Endothelial cell of umbilical vein (primary cell): Measurements from ENCODE around the gene FBXL12. TPM values are rescaled to one million over a fixed set of nuclear protein-coding genes. Genes with fewer than 3 reads are reported as not detected.

Source experiments
- BruUV-seq: library from RNA; stranded (reverse); fragments of 400-500 nt; replicated peaks from 2 replicates; lab custom pipeline; 2021; lab: Mats Ljungman, UMichigan
- CTCF ChIA-PET: fragments of 300-600, 350-600 bp; sonication (Branson Sonifier 250); formaldehyde crosslinking; loops from one replicate; lab custom pipeline; 2021; ENCODE audit warnings: antibody characterized with exemption, inconsistent platforms; lab: Charles Lee
- POLR2A ChIA-PET: fragments of 300-600, 350-600 bp; sonication (Branson Sonifier 250); formaldehyde crosslinking; loops from one replicate; lab custom pipeline; 2021; ENCODE audit warnings: antibody characterized with exemption, inconsistent platforms; lab: Charles Lee
- DNase-seq: peaks from one replicate; pipeline ENCODE4 v3.0.0-alpha.2; 2011; ENCODE audit warnings: low read depth, low spot score
- FAIRE-seq: peaks from 2 replicates; lab custom pipeline; 2011; peaks lifted over from hg19 to GRCh38; lab: Jason Lieb, UNC
- H2AFZ ChIP-seq: 2 replicates; pipeline ENCODE4 v1.6.0; 2012; ENCODE audit warnings: low read depth, low read length, control low read depth, inconsistent platforms
- H3K27ac ChIP-seq: 2 replicates; pipeline ENCODE4 v1.5.1; 2011; ENCODE audit warnings: low read depth, mild to moderate bottlenecking, control low read depth, low read length, moderate library complexity; ENCODE audit not compliant: insufficient read depth
- H3K27me3 ChIP-seq, 2 experiments: 2 replicates each; pipeline versions ENCODE4 v1.6.0 to v1.6.1; 2011; ENCODE audit warnings: low read length in 2 of 2, mixed read lengths in 1 of 2; ENCODE audit not compliant: control insufficient read depth in 2 of 2, insufficient read depth in 2 of 2
- H3K36me3 ChIP-seq, 2 experiments: 2 replicates in 1 of 2; 3 replicates in 1 of 2; pipeline ENCODE4 v1.5.1; 2011; ENCODE audit warnings: low read length in 2 of 2, mild to moderate bottlenecking in 1 of 2, moderate library complexity in 1 of 2; ENCODE audit not compliant: control insufficient read depth in 2 of 2, insufficient read depth in 2 of 2; ENCODE audit errors: extremely low read depth in 1 of 2
- H3K4me1 ChIP-seq: 3 replicates; pipeline ENCODE4 v1.5.1; 2011; ENCODE audit warnings: mild to moderate bottlenecking, low read length; ENCODE audit not compliant: control insufficient read depth, insufficient read depth; ENCODE audit errors: extremely low read depth
- H3K4me2 ChIP-seq: 2 replicates; pipeline ENCODE4 v1.6.1; 2011; ENCODE audit warnings: low read length, control low read depth, mixed read lengths; ENCODE audit not compliant: insufficient read depth
- H3K4me3 ChIP-seq, 3 experiments: fragments of 200-600 bp in 1 of 3; sonication (generic), shearing (Covaris generic) in 1 of 3; replicated peaks in 1 of 3; 2 replicates each; pipeline ENCODE4 v1.5.1; 2011 to 2016; ENCODE audit warnings: control low read depth in 3 of 3, low read length in 3 of 3, mild to moderate bottlenecking in 2 of 3, inconsistent platforms in 1 of 3, low read depth in 1 of 3, moderate library complexity in 1 of 3; ENCODE audit not compliant: insufficient read depth in 1 of 3
- H3K79me2 ChIP-seq: 2 replicates; pipeline ENCODE4 v1.6.0; 2012; ENCODE audit warnings: low read length, inconsistent platforms; ENCODE audit not compliant: control insufficient read depth, insufficient read depth
- H3K9ac ChIP-seq: replicated peaks from 2 replicates; pipeline ENCODE3; 2011; ENCODE audit warnings: low read length, control low read depth; ENCODE audit not compliant: insufficient read depth; ENCODE audit errors: extremely low read depth
- H3K9me1 ChIP-seq: replicated peaks from 3 replicates; pipeline ENCODE4 v1.6.0; 2011; ENCODE audit warnings: mild to moderate bottlenecking, low read length; ENCODE audit not compliant: control insufficient read depth, insufficient read depth; ENCODE audit errors: extremely low read depth
- H3K9me3 ChIP-seq: replicated peaks from 2 replicates; pipeline ENCODE4 v1.5.1; 2012; ENCODE audit warnings: low read length, inconsistent platforms; ENCODE audit not compliant: control insufficient read depth, insufficient read depth
- H4K20me1 ChIP-seq: replicated peaks from 2 replicates; pipeline ENCODE3; 2011; ENCODE audit warnings: mild to moderate bottlenecking, low read length; ENCODE audit not compliant: control insufficient read depth, insufficient read depth; ENCODE audit errors: extremely low read depth
- EZH2 ChIP-seq: IDR thresholded peaks from 2 replicates; pipeline ENCODE4 v1.6.1; 2012; ENCODE audit warnings: borderline replicate concordance, low read depth, mild to moderate bottlenecking, moderate library complexity, low read length, inconsistent platforms; ENCODE audit not compliant: severe bottlenecking
- FOS ChIP-seq: IDR thresholded peaks from 2 replicates; pipeline ENCODE4 v1.6.1; 2011; ENCODE audit warnings: mild to moderate bottlenecking, low read length, moderate library complexity, borderline replicate concordance; ENCODE audit not compliant: insufficient read depth
- MAX ChIP-seq: IDR thresholded peaks from 2 replicates; pipeline ENCODE4 v1.6.1; 2011; ENCODE audit not compliant: insufficient read depth, insufficient read length
- POLR2A ChIP-seq: IDR thresholded peaks from 2 replicates; pipeline ENCODE4 v1.6.1; 2012; ENCODE audit warnings: low read depth, mild to moderate bottlenecking, control low read depth, low read length
- POLR2AphosphoS5 ChIP-seq: IDR thresholded peaks from 2 replicates; pipeline ENCODE4 v1.6.1; 2012; ENCODE audit warnings: low read depth, mild to moderate bottlenecking, control low read depth, low read length, moderate library complexity; ENCODE audit not compliant: insufficient read depth
- dilution Hi-C: fragments of 300-500 bp; cut with MboI; formaldehyde crosslinking; loops from one replicate; pipeline ENCODE4 v1.15.0; 2019; ENCODE audit warnings: low sequenced_read_pairs; ENCODE audit not compliant: extremely low pct_ligation_motif_present
- intact Hi-C: fragments of 100-400 bp; cut with micrococcal nuclease; formaldehyde crosslinking; loops from one replicate; pipeline ENCODE4 v1.10.0; 2022
- polyA plus RNA-seq, 4 experiments: library from polyadenylated mRNA; depleted of rRNA in 3 of 4; stranded (reverse) in 3 of 4; unstranded in 1 of 4; fragments of >200 nt; gene quantifications; 2 replicates each; pipeline versions ENCODE4 v1.2.1 to v1.2.3, GENCODE V29; 2011 to 2012; ENCODE audit warnings: missing spikeins in 1 of 4
- total RNA-seq: library from RNA; stranded (reverse); gene quantifications from 2 replicates; pipeline ENCODE4 v1.2.3, GENCODE V29; 2021
- TF ChIP-seq, protein P1 (sequence below), 2 donors: IDR thresholded peaks; 1 replicate in 1 of 2; 2 replicates in 1 of 2; pipeline ENCODE4 v1.5.1; 2011; ENCODE audit warnings: low read length in 2 of 2, mild to moderate bottlenecking in 2 of 2, moderate library complexity in 2 of 2, control low read depth in 1 of 2, inconsistent platforms in 1 of 2, low read depth in 1 of 2; ENCODE audit not compliant: insufficient read depth in 1 of 2; ENCODE audit errors: extremely low read depth in 1 of 2

FBXL12 gene
- total and polyA plus RNA-seq, 2 donors (not counting 3 experiments of a cell fraction or from before 2014, with no cell fraction given), result 26.9 to 33.3 TPM

GRCh38 chr19:9863759-9864158 lies 44.9 kb upstream of the FBXL12 start:
- intact Hi-C loops, result no loop called here
- ChIA-PET POLR2A (no interaction called here), CTCF (interaction anchor here (1.6 kb wide), 1 partner anchor 12 kb away, joined by 4 read pairs; no protein-coding TSS in a partner anchor)
- H3K9me1 ChIP-seq, result no peaks in the 10 kb centered on the region
- H3K36me3 ChIP-seq, result no peaks in the 10 kb centered on the region
- H3K27ac ChIP-seq, result no peak overlapping the region
- H4K20me1 ChIP-seq, result no peaks in the 10 kb centered on the region
- BruUV-seq, result no TSS peak
- no peak overlapping the region for H3K4me3 ChIP-seq
- dilution Hi-C loops, result no loop called here
- H3K9me3 ChIP-seq, result no peaks in the 10 kb centered on the region
- no peak overlapping the region for H3K4me2 ChIP-seq
- TF ChIP-seq, protein P1, sequence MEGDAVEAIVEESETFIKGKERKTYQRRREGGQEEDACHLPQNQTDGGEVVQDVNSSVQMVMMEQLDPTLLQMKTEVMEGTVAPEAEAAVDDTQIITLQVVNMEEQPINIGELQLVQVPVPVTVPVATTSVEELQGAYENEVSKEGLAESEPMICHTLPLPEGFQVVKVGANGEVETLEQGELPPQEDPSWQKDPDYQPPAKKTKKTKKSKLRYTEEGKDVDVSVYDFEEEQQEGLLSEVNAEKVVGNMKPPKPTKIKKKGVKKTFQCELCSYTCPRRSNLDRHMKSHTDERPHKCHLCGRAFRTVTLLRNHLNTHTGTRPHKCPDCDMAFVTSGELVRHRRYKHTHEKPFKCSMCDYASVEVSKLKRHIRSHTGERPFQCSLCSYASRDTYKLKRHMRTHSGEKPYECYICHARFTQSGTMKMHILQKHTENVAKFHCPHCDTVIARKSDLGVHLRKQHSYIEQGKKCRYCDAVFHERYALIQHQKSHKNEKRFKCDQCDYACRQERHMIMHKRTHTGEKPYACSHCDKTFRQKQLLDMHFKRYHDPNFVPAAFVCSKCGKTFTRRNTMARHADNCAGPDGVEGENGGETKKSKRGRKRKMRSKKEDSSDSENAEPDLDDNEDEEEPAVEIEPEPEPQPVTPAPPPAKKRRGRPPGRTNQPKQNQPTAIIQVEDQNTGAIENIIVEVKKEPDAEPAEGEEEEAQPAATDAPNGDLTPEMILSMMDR (IDR thresholded peaks at IDR 0.05; ENCODE audit: extremely low read depth in 1 of 2, insufficient read depth in 1 of 2, low read depth in 1 of 2, low read length in 2 of 2), result no peak
- TF ChIP-seq POLR2AphosphoS5 (no peak), MAX (no peak), POLR2A (no peak)
- FAIRE-seq (no peak), DNase-seq (no peak)
- no peaks in the 10 kb centered on the region for H3K27me3 ChIP-seq
- H3K79me2 ChIP-seq, result no peaks in the 10 kb centered on the region
- H2AFZ ChIP-seq, result no peak overlapping the region
- H3K4me1 ChIP-seq, result no peaks in the 10 kb centered on the region
- no peak overlapping the region for H3K9ac ChIP-seq

DNA sequence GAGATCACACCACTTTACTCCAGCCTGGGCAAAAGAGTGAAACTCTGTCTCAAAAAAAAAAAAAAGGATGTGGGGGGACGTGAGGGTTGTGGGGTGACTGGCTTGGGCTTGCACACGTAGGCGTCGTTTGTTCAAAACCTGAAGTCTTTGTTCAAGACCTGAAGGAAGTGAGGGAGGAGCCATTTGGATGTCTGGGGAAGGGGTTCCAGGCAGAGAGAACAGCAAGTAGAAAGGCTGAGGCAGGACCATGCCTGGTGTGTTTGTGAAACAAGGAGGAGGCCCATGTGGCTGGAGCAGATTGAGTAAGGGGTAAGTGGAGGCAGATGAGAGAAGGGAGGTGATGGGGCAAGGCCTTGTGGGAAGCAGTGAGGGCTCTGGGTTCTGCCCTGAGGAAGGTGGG lies 44.1 kb upstream of the FBXL12 start:
- no peaks in the 10 kb centered on the region for H3K36me3 ChIP-seq

More for the DNA sequence above, 44.1 kb upstream of the FBXL12 start:
- H3K4me2 ChIP-seq, result no peak overlapping the region
- H3K27ac ChIP-seq, result no peak overlapping the region
- no peaks in the 10 kb centered on the region for H3K27me3 ChIP-seq
- no peak overlapping the region for H3K9ac ChIP-seq
- H4K20me1 ChIP-seq, result no peaks in the 10 kb centered on the region
- ChIA-PET CTCF (no interaction called here), POLR2A (no interaction called here)
- no TSS peak for BruUV-seq
- H3K79me2 ChIP-seq, result no peaks in the 10 kb centered on the region
- dilution Hi-C loops (no loop called here), intact Hi-C loops (no loop called here)
- H3K9me3 ChIP-seq, result no peaks in the 10 kb centered on the region
- peaks cover 5% of the 10 kb centered on the region for H3K4me1 ChIP-seq
- no peak for DNase-seq
- H3K4me3 ChIP-seq, result no peak overlapping the region
- TF ChIP-seq, protein P1 (IDR thresholded peaks at IDR 0.05; ENCODE audit: extremely low read depth in 1 of 2, insufficient read depth in 1 of 2, low read depth in 1 of 2, low read length in 2 of 2), result no peak
- TF ChIP-seq MAX (no peak), FOS (no peak), EZH2 (no peak)
- H3K9me1 ChIP-seq, result no peaks in the 10 kb centered on the region
- H2AFZ ChIP-seq, result no peak overlapping the region
- no peak for FAIRE-seq
